Panc1 (cell line): ENCODE data around the gene RTF1. TPM values are rescaled to one million over a fixed set of nuclear protein-coding genes. Genes with fewer than 3 reads are reported as not detected.

Source experiments
- ATAC-seq: fragments of 200-7000 bp; cut with Tn5 transposase; 2 replicates; pipeline ENCODE4 v1.9.1; 2020; ENCODE audit warnings: mild to moderate bottlenecking, moderate library complexity
- BruUV-seq: library from RNA; stranded (reverse); fragments of 400-500 nt; replicated peaks from 2 replicates; lab custom pipeline; 2021; lab: Mats Ljungman, UMichigan
- CTCF ChIA-PET: fragments of 300-600 bp; sonication (Branson Sonifier 250); formaldehyde crosslinking; loops from one replicate; lab custom pipeline; 2022; ENCODE audit warnings: antibody characterized with exemption; lab: Charles Lee
- POLR2A ChIA-PET: fragments of 300-600 bp; sonication (Branson Sonifier 250); formaldehyde crosslinking; loops from one replicate; lab custom pipeline; 2022; ENCODE audit warnings: antibody characterized with exemption; lab: Charles Lee
- DNase-seq: peaks from one replicate; pipeline ENCODE4 v3.0.0-alpha.2; 2010; ENCODE audit warnings: low read depth, low spot score
- H3K27ac ChIP-seq: 2 replicates; pipeline ENCODE4 v1.5.1; 2011; ENCODE audit warnings: mild to moderate bottlenecking, low read length, inconsistent platforms
- H3K27me3 ChIP-seq: fragments of 200-500 bp; sonication (Bioruptor generic); 2 replicates; pipeline ENCODE4 v1.6.0; 2014; ENCODE audit warnings: low read length, inconsistent platforms; ENCODE audit not compliant: control insufficient read depth, insufficient read depth
- H3K36me3 ChIP-seq: fragments of 200-500 bp; sonication (Bioruptor generic); 2 replicates; pipeline ENCODE4 v1.5.1; 2014; ENCODE audit warnings: inconsistent platforms, mild to moderate bottlenecking, low read length, moderate library complexity; ENCODE audit not compliant: control insufficient read depth, insufficient read depth
- H3K4me1 ChIP-seq: 2 replicates; pipeline ENCODE4 v1.5.1; 2011; ENCODE audit warnings: inconsistent platforms, mild to moderate bottlenecking, low read length, moderate library complexity; ENCODE audit not compliant: control insufficient read depth, insufficient read depth
- H3K4me3 ChIP-seq, 2 experiments: 2 replicates each; pipeline ENCODE4 v1.5.1; 2011 to 2012; ENCODE audit warnings: low read depth in 2 of 2, low read length in 2 of 2, mild to moderate bottlenecking in 2 of 2, inconsistent platforms in 1 of 2, moderate library complexity in 1 of 2
- H3K9me3 ChIP-seq: fragments of 200-500 bp; sonication (Bioruptor generic); 2 replicates; pipeline ENCODE4 v1.5.1; 2014; ENCODE audit warnings: low read depth, mild to moderate bottlenecking, inconsistent platforms, low read length, moderate library complexity; ENCODE audit not compliant: control insufficient read depth, insufficient read depth
- POLR2AphosphoS5 ChIP-seq: IDR thresholded peaks from 2 replicates; pipeline ENCODE4 v1.6.1; 2012; ENCODE audit warnings: mild to moderate bottlenecking, low read depth, low read length, moderate library complexity
- SIN3A ChIP-seq: IDR thresholded peaks from 2 replicates; pipeline ENCODE4 v1.6.1; 2012; ENCODE audit warnings: low read depth, mild to moderate bottlenecking, low read length, moderate library complexity, borderline replicate concordance; ENCODE audit not compliant: insufficient read depth
- TCF7L2 ChIP-seq: IDR thresholded peaks from 2 replicates; pipeline ENCODE4 v1.6.1; 2011; ENCODE audit warnings: mild to moderate bottlenecking, low read depth, low read length, inconsistent platforms
- in situ Hi-C: cut with HindIII; loops from 2 replicates; pipeline ENCODE4 v1.10.0; 2016; ENCODE audit warnings: low sequenced_read_pairs, low pct_unique_long_range_greater_than_20kb
- intact Hi-C: fragments of 100-400 bp; cut with micrococcal nuclease; formaldehyde crosslinking; loops from one replicate; pipeline ENCODE4 v1.10.0; 2022; ENCODE audit not compliant: unreplicated experiment
- total RNA-seq: library from RNA; stranded (reverse); gene quantifications from one replicate; pipeline ENCODE4 v1.2.1, GENCODE V29; 2021; ENCODE audit not compliant: unreplicated experiment
- TF ChIP-seq, protein P1 (sequence below), 2 experiments: IDR thresholded peaks; 2 replicates each; pipeline ENCODE4 v1.6.1; 2011 to 2012; ENCODE audit warnings: low read depth in 2 of 2, control low read depth in 1 of 2, low read length in 1 of 2, mild to moderate bottlenecking in 1 of 2, moderate library complexity in 1 of 2; ENCODE audit not compliant: insufficient read depth in 1 of 2
- TF ChIP-seq, protein P2 (sequence below): fragments of 450-650 bp; IDR thresholded peaks from 2 replicates; pipeline ENCODE4 v1.5.1; 2017; ENCODE audit warnings: mild to moderate bottlenecking

The RTF1 gene
- total RNA-seq, 1 experiment from 2014 or later: 43.5 TPM

DNA sequence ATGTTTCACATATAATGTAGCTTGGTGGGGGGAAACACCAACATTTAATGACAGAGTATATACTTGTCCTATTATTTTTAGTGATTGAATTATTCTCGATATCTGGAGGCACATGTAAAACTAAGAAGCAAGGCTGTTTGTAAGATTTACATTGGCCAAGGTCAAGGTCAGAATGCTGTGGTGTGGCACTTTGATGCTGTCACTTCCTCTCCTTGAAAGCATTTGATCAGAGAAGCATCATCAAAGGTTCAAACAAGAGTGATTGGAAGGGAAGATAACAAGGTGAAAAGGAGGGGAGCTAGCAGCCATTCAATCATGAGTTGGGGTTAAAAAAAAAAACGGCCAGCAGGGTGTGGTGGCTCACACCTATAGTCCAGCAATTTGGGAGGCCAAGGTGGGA lies 26.4 kb downstream of the RTF1 start:
- CTCF ChIA-PET: interaction anchor here (0.5 to 0.6 kb wide), 2 partner anchors 45 to 1026 kb away, joined by 8 to 9 read pairs; no protein-coding TSS in a partner anchor
- H3K4me1 ChIP-seq: no peaks in the 10 kb centered on the region
- BruUV-seq: TSS peak; percentile 53
- POLR2A ChIA-PET: interaction anchor here (0.6 kb wide), 1 partner anchor 396 kb away, joined by 6 read pairs; no protein-coding TSS in a partner anchor
- ATAC-seq (no peak), DNase-seq (no peak)
- in situ Hi-C loops (no loop called here), intact Hi-C loops (no loop called here)
- no peaks in the 10 kb centered on the region for H3K36me3 ChIP-seq
- no peak overlapping the region for H3K4me3 ChIP-seq
- TF ChIP-seq, protein P1, sequence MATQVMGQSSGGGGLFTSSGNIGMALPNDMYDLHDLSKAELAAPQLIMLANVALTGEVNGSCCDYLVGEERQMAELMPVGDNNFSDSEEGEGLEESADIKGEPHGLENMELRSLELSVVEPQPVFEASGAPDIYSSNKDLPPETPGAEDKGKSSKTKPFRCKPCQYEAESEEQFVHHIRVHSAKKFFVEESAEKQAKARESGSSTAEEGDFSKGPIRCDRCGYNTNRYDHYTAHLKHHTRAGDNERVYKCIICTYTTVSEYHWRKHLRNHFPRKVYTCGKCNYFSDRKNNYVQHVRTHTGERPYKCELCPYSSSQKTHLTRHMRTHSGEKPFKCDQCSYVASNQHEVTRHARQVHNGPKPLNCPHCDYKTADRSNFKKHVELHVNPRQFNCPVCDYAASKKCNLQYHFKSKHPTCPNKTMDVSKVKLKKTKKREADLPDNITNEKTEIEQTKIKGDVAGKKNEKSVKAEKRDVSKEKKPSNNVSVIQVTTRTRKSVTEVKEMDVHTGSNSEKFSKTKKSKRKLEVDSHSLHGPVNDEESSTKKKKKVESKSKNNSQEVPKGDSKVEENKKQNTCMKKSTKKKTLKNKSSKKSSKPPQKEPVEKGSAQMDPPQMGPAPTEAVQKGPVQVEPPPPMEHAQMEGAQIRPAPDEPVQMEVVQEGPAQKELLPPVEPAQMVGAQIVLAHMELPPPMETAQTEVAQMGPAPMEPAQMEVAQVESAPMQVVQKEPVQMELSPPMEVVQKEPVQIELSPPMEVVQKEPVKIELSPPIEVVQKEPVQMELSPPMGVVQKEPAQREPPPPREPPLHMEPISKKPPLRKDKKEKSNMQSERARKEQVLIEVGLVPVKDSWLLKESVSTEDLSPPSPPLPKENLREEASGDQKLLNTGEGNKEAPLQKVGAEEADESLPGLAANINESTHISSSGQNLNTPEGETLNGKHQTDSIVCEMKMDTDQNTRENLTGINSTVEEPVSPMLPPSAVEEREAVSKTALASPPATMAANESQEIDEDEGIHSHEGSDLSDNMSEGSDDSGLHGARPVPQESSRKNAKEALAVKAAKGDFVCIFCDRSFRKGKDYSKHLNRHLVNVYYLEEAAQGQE (IDR thresholded peaks at IDR 0.05; ENCODE audit: insufficient read depth in 1 of 2, low read depth in 2 of 2, low read length in 1 of 2): no peak
- TF ChIP-seq TCF7L2 (no peak), POLR2AphosphoS5 (no peak), SIN3A (no peak)
- TF ChIP-seq, protein P2, sequence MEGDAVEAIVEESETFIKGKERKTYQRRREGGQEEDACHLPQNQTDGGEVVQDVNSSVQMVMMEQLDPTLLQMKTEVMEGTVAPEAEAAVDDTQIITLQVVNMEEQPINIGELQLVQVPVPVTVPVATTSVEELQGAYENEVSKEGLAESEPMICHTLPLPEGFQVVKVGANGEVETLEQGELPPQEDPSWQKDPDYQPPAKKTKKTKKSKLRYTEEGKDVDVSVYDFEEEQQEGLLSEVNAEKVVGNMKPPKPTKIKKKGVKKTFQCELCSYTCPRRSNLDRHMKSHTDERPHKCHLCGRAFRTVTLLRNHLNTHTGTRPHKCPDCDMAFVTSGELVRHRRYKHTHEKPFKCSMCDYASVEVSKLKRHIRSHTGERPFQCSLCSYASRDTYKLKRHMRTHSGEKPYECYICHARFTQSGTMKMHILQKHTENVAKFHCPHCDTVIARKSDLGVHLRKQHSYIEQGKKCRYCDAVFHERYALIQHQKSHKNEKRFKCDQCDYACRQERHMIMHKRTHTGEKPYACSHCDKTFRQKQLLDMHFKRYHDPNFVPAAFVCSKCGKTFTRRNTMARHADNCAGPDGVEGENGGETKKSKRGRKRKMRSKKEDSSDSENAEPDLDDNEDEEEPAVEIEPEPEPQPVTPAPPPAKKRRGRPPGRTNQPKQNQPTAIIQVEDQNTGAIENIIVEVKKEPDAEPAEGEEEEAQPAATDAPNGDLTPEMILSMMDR: no peak
- H3K9me3 ChIP-seq: no peaks in the 10 kb centered on the region
- no peaks in the 10 kb centered on the region for H3K27me3 ChIP-seq
- H3K27ac ChIP-seq: no peak overlapping the region

DNA sequence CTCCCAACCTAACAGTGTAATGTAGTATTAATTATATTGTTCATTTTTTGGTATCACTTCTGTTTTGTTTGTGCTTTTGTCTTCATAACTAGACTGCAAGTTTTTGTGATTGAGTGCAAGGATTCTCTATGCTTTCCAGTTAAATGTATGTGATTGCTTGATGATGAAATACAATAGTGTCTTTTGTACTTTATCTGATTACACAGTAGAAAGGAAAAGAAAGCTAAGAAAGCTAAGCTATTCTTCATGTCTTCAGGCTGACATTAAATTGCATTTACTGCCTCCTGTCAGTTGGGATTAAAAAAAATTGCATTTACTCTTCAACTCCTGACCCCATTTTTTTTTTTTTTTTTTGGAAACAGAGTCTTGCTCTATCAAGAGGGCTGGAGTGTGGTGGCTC lies 28.5 kb downstream of the RTF1 start:
- Histone ChIP-seq H3K36me3 (no peaks in the 10 kb centered on the region), H3K4me1 (no peaks in the 10 kb centered on the region), H3K27me3 (no peaks in the 10 kb centered on the region), H3K4me3 (no peak overlapping the region), H3K27ac (no peak overlapping the region), H3K9me3 (no peaks in the 10 kb centered on the region)
- BruUV-seq: no TSS peak
- TF ChIP-seq TCF7L2 (no peak), SIN3A (no peak), POLR2AphosphoS5 (no peak)
- TF ChIP-seq, protein P2: no peak
- TF ChIP-seq, protein P1 (IDR thresholded peaks at IDR 0.05; ENCODE audit: insufficient read depth in 1 of 2, low read depth in 2 of 2, low read length in 1 of 2): no peak
- ChIA-PET POLR2A (interaction anchor here (0.6 kb wide), 1 partner anchor 15 kb away, joined by 4 read pairs; no protein-coding TSS in a partner anchor), CTCF (no interaction called here)
- ATAC-seq (no peak), DNase-seq (no peak)
- intact Hi-C loops: no loop called here
- in situ Hi-C loops: no loop called here
